OCI-LY1 (cell line): Measurements from ENCODE around the gene FZR1.

Experiments
- CTCF ChIP-seq: fragments of 200-600 bp; sonication (generic), shearing (Covaris generic); IDR thresholded peaks from 2 replicates; pipeline ENCODE4 v1.5.1; 2017; ENCODE audit warnings: mild to moderate bottlenecking, antibody characterized with exemption, low read length, moderate library complexity, mixed read lengths
- EZH2 ChIP-seq: fragments of 200-600 bp; sonication (generic), shearing (Covaris generic); IDR thresholded peaks from 2 replicates; pipeline ENCODE4 v1.8.0; 2017; ENCODE audit warnings: borderline replicate concordance, mixed run types, mild to moderate bottlenecking, antibody characterized with exemption, low read length, moderate library complexity, mixed read lengths

GRCh38 chr19:3466635-3467034, 39.5 kb upstream of the FZR1 start:
- no peak for TF ChIP-seq CTCF
- no peak for TF ChIP-seq EZH2
